Smooth muscle cell (in vitro differentiated cells): ENCODE data around the gene ZFP82. TPM values are rescaled to one million over a fixed set of nuclear protein-coding genes. Genes with fewer than 3 reads are reported as not detected.

ENCODE experiments used
- DNase-seq: peaks from one replicate; lab custom pipeline; 2025; ENCODE audit not compliant: unreplicated experiment; lab: John Stamatoyannopoulos, UW
- H2AFZ ChIP-seq: fragments of 200-600 bp; sonication (generic); 2 replicates; pipeline ENCODE4 v1.6.0; 2016; ENCODE audit warnings: antibody characterized with exemption, low read depth, mild to moderate bottlenecking
- H3F3A ChIP-seq: fragments of 200-600 bp; sonication (generic); 2 replicates; pipeline ENCODE4 v1.6.0; 2017; ENCODE audit warnings: antibody characterized with exemption, low read depth
- H3K27ac ChIP-seq: fragments of 200-600 bp; sonication (generic); 2 replicates; pipeline ENCODE4 v1.5.1; 2016; ENCODE audit warnings: low read depth, mild to moderate bottlenecking
- H3K27me3 ChIP-seq: fragments of 200-600 bp; sonication (generic); 2 replicates; pipeline ENCODE4 v1.6.1; 2016; ENCODE audit warnings: low read depth, mild to moderate bottlenecking
- H3K36me3 ChIP-seq: fragments of 200-600 bp; sonication (generic); 2 replicates; pipeline ENCODE4 v1.5.1; 2016; ENCODE audit warnings: low read depth
- H3K4me1 ChIP-seq: fragments of 200-600 bp; sonication (generic); 2 replicates; pipeline ENCODE4 v1.5.1; 2016; ENCODE audit warnings: low read depth
- H3K4me2 ChIP-seq: fragments of 200-600 bp; sonication (generic); 2 replicates; pipeline ENCODE4 v1.6.0; 2016; ENCODE audit warnings: mild to moderate bottlenecking
- H3K4me3 ChIP-seq: fragments of 200-600 bp; sonication (generic); 2 replicates; pipeline ENCODE4 v1.5.1; 2016; ENCODE audit warnings: mild to moderate bottlenecking
- H3K79me2 ChIP-seq: fragments of 200-600 bp; sonication (generic); 2 replicates; pipeline ENCODE4 v1.6.0; 2016; ENCODE audit warnings: low read depth, mild to moderate bottlenecking
- H3K9ac ChIP-seq: fragments of 200-600 bp; sonication (generic); 2 replicates; pipeline ENCODE4 v1.6.0; 2016; ENCODE audit warnings: low read depth
- H3K9me3 ChIP-seq: fragments of 200-600 bp; sonication (generic); replicated peaks from 2 replicates; pipeline ENCODE4 v1.5.1; 2016; ENCODE audit warnings: low read depth
- H4K20me1 ChIP-seq: fragments of 200-600 bp; sonication (generic); 2 replicates; pipeline ENCODE4 v1.6.0; 2016; ENCODE audit warnings: low read depth
- WGBS: methylation state at CpG from one replicate; pipeline ENCODE4 v1.1.7; 2016; ENCODE audit warnings: low lambda C conversion rate; 5-methylcytosine and 5-hydroxymethylcytosine counted together
- polyA plus RNA-seq: library from polyadenylated mRNA; unstranded; fragments of >200 nt; fragmentation: Nextera tagmentation; extraction: Ambion mirVana; gene quantifications from 2 replicates; pipeline ENCODE4 v1.2.1, GENCODE V29; 2016
- total RNA-seq: library from RNA; depleted of rRNA; stranded (reverse); fragments of >200 nt; gene quantifications from 2 replicates; pipeline ENCODE4 v1.2.3, GENCODE V29; 2014
- TF ChIP-seq, protein P1 (sequence below): fragments of 200-600 bp; sonication (generic); IDR thresholded peaks from 2 replicates; pipeline ENCODE4 v1.5.1; 2017; ENCODE audit warnings: borderline replicate concordance, mild to moderate bottlenecking, antibody characterized with exemption; ENCODE audit not compliant: insufficient read depth, poor library complexity, severe bottlenecking

Gene ZFP82
- total RNA-seq (6.8 and 9.2 TPM in 2 replicates), polyA plus RNA-seq (7.3 and 7.8 TPM in 2 replicates)

DNA sequence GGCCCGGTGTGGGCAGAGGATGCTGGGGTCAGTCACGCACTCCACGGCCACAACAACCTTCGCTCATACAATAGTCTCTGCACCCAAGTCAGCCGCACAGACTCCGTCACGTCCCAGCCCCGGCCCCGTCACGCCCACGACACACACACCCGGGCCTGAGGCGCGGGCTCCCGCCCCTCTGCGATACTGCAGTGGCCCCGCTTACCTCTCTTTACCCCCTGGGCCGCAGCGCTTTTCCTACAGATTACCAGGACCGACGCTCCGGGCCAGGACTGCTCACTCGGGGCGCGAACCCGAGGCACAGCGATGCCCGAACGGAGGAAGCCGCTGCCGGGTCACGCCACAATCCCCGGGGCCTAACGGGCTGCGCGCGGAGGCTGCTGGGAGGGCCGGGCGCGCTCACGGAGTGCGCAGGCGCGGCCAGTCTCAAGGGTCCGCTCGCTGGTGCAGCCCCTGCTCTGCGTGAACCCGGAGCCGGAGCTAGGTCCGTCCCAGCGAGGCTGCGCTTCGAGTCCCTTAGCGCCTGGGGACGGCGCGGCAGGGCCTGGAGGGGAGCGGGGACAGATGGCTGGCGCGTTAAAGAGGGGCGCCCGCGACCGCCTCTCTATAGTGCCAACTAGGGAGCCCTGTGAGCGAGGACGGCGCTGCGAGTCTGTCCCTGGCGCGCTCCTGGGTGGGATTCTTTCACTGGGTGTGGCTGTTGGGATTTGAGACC lies at the start of gene ZFP82:
Gene ZFP82 (minus strand): TSS at position 358 of the 715 bp plus-strand sequence. CDS start 8,855 bp downstream, outside the sequence.
- H3K79me2 ChIP-seq, result peaks cover 37% of the 10 kb centered on the region
- peak within 1 kb of the TSS; percentile 83 for H3K27ac ChIP-seq
- peak; percentile 48 for DNase-seq
- H3F3A ChIP-seq, result peaks cover 3% of the 10 kb centered on the region
- H3K4me1 ChIP-seq, result peaks cover 8% of the 10 kb centered on the region
- no peaks in the 10 kb centered on the region for H3K36me3 ChIP-seq
- H2AFZ ChIP-seq, result peak within 1 kb of the TSS; percentile 97
- H3K9me3 ChIP-seq, result no peaks in the 10 kb centered on the region
- WGBS, result under 1% methylated on average over 69 of the region's 70 CpGs
- H3K4me3 ChIP-seq, result peak within 1 kb of the TSS; percentile 66
- H3K27me3 ChIP-seq, result no peaks in the 10 kb centered on the region
- H3K9ac ChIP-seq, result peak within 1 kb of the TSS; percentile 73
- peak within 1 kb of the TSS; percentile 96 for H3K4me2 ChIP-seq
- TF ChIP-seq, protein P1, sequence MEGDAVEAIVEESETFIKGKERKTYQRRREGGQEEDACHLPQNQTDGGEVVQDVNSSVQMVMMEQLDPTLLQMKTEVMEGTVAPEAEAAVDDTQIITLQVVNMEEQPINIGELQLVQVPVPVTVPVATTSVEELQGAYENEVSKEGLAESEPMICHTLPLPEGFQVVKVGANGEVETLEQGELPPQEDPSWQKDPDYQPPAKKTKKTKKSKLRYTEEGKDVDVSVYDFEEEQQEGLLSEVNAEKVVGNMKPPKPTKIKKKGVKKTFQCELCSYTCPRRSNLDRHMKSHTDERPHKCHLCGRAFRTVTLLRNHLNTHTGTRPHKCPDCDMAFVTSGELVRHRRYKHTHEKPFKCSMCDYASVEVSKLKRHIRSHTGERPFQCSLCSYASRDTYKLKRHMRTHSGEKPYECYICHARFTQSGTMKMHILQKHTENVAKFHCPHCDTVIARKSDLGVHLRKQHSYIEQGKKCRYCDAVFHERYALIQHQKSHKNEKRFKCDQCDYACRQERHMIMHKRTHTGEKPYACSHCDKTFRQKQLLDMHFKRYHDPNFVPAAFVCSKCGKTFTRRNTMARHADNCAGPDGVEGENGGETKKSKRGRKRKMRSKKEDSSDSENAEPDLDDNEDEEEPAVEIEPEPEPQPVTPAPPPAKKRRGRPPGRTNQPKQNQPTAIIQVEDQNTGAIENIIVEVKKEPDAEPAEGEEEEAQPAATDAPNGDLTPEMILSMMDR, result no peak
- H4K20me1 ChIP-seq, result peaks cover 22% of the 10 kb centered on the region

DNA sequence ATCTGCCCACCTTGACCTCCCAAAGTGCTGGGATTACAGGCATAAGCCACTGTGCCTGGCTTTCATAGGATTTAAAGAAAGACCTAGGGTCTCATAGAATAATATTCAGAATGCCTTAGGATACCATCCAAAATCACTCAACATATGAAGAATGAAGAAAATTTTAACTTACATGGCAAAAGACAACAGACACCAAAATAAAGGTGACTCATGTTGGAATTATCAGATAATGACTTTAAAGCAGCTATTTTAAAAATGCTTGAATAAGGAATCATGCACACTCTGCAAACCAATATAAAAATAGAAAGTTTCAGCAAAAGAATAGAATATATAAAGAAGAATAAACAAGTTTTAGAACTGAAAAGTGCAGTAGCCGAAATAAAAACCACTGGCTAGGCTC lies 41.6 kb upstream of the ZFP82 start:
- TF ChIP-seq, protein P1, result no peak
- 96% methylated on average over 1 of the region's 1 CpG for WGBS
- peaks cover 12% of the 10 kb centered on the region for H3K36me3 ChIP-seq
- H2AFZ ChIP-seq, result no peak overlapping the region
- H3K9me3 ChIP-seq, result peaks cover 8% of the 10 kb centered on the region
- no peaks in the 10 kb centered on the region for H3K4me1 ChIP-seq
- H4K20me1 ChIP-seq, result no peaks in the 10 kb centered on the region
- H3K79me2 ChIP-seq, result no peaks in the 10 kb centered on the region
- no peak overlapping the region for H3K9ac ChIP-seq
- H3K4me3 ChIP-seq, result no peak overlapping the region
- no peaks in the 10 kb centered on the region for H3K27me3 ChIP-seq
- DNase-seq, result no peak
- no peak overlapping the region for H3K27ac ChIP-seq
- no peaks in the 10 kb centered on the region for H3F3A ChIP-seq
- H3K4me2 ChIP-seq, result no peak overlapping the region

DNA sequence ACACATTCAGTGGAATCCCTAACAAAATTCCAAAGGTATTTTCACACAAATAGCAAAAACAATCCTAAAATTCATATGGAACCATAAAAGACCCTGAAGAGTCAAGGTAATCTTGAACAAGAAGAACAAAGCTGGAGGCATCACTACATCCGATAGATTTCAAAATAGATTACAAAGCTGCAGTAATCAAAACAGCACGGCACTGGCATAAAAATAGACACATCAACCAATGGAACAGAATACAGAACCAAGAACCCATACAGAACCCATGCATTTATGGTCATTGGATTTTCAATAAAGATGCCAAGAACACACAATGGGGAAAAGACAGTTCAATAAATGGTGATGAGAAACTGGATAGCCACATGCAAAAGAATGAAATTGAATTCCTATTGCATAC lies 38.4 kb upstream of the ZFP82 start:
- H3K79me2 ChIP-seq, result no peaks in the 10 kb centered on the region
- no peaks in the 10 kb centered on the region for H3K4me1 ChIP-seq
- peaks cover 13% of the 10 kb centered on the region for H3K9me3 ChIP-seq
- H3K9ac ChIP-seq, result no peak overlapping the region
- no peak overlapping the region for H3K4me2 ChIP-seq
- no peak for DNase-seq
- H2AFZ ChIP-seq, result no peak overlapping the region
- H3K27me3 ChIP-seq, result no peaks in the 10 kb centered on the region
- TF ChIP-seq, protein P1, result no peak
- H3K27ac ChIP-seq, result no peak overlapping the region
- no peak overlapping the region for H3K4me3 ChIP-seq
- 98% methylated on average over 2 of the region's 2 CpGs for WGBS
- no peaks in the 10 kb centered on the region for H3F3A ChIP-seq
- H3K36me3 ChIP-seq, result peaks cover 31% of the 10 kb centered on the region
- no peaks in the 10 kb centered on the region for H4K20me1 ChIP-seq
